SJSA1 (cell line): ENCODE measurements around the gene ATG7. TPM values are rescaled to one million over a fixed set of nuclear protein-coding genes. Genes with fewer than 3 reads are reported as not detected.

Source experiments
- DNase-seq, 2 experiments: peaks; one replicate each; pipeline ENCODE4 v3.0.0-alpha.2; 2015 to 2020; ENCODE audit warnings: low spot score in 2 of 2, low read depth in 1 of 2
- H3K27ac ChIP-seq: fragments of 250-450 bp; sonication (Bioruptor Pico); 2 replicates; pipeline ENCODE4 v1.5.1; 2020; ENCODE audit warnings: mild to moderate bottlenecking, moderate library complexity
- H3K27me3 ChIP-seq: fragments of 250-450 bp; sonication (Bioruptor Pico); replicated peaks from 2 replicates; pipeline ENCODE4 v1.5.1; 2020; ENCODE audit warnings: mild to moderate bottlenecking, moderate library complexity
- H3K36me3 ChIP-seq: fragments of 250-450 bp; sonication (Bioruptor Pico); 2 replicates; pipeline ENCODE4 v1.5.1; 2020; ENCODE audit warnings: mild to moderate bottlenecking
- H3K4me1 ChIP-seq: fragments of 250-450 bp; sonication (Bioruptor Pico); replicated peaks from 2 replicates; pipeline ENCODE4 v1.6.1; 2021; ENCODE audit warnings: mild to moderate bottlenecking
- H3K4me3 ChIP-seq: fragments of 250-450 bp; sonication (Bioruptor Pico); 2 replicates; pipeline ENCODE4 v1.5.1; 2020; ENCODE audit warnings: mild to moderate bottlenecking
- H3K9me3 ChIP-seq: fragments of 250-450 bp; sonication (Bioruptor Pico); replicated peaks from 2 replicates; pipeline ENCODE4 v1.5.1; 2020; ENCODE audit warnings: mild to moderate bottlenecking
- total RNA-seq: library from RNA; depleted of rRNA; stranded (reverse); fragments of >200 nt; shearing (Covaris generic); gene quantifications from 2 replicates; pipeline ENCODE4 v1.2.3, GENCODE V29; 2014; rRNA removed

ATG7 gene
- total RNA-seq, 1 experiment from 2014 or later = 45.2 TPM

GRCh38 chr3:11602239-11602840 is 330.1 kb downstream of the ATG7 start:
- Histone ChIP-seq H3K4me3 (no peak overlapping the region), H3K4me1 (peaks cover 53% of the 10 kb centered on the region), H3K9me3 (no peaks in the 10 kb centered on the region), H3K36me3 (peaks cover 27% of the 10 kb centered on the region), H3K27ac (peak overlapping the region; percentile 86), H3K27me3 (no peaks in the 10 kb centered on the region)
- no peak for DNase-seq

- H3K36me3 ChIP-seq = peaks cover 27% of the 10 kb centered on the region
- H3K27me3 ChIP-seq = no peaks in the 10 kb centered on the region
- H3K27ac ChIP-seq = peak overlapping the region; percentile 86
- no peak overlapping the region for H3K4me3 ChIP-seq
- peaks cover 60% of the 10 kb centered on the region for H3K4me1 ChIP-seq
- no peak for DNase-seq
- H3K9me3 ChIP-seq = no peaks in the 10 kb centered on the region
Observed at GRCh38 chr3:11602886-11603527, 330.8 kb downstream of the ATG7 start.

- H3K4me3 ChIP-seq = no peak overlapping the region
Observed at GRCh38 chr3:11603628-11604027, 331.4 kb downstream of the ATG7 start.

GRCh38 chr3:11604139-11604892 is 332.1 kb downstream of the ATG7 start:
- H3K27me3 ChIP-seq = no peaks in the 10 kb centered on the region
- peak in 1 of 2 experiments; percentile 18 for DNase-seq
- H3K9me3 ChIP-seq = no peaks in the 10 kb centered on the region
- peaks cover 73% of the 10 kb centered on the region for H3K4me1 ChIP-seq
- peak overlapping the region; percentile 86 for H3K27ac ChIP-seq
- no peak overlapping the region for H3K4me3 ChIP-seq
- H3K36me3 ChIP-seq = peaks cover 27% of the 10 kb centered on the region

More at GRCh38 chr3:11603628-11604027, 331.4 kb downstream of the ATG7 start:
- peak overlapping the region; percentile 86 for H3K27ac ChIP-seq
- no peaks in the 10 kb centered on the region for H3K9me3 ChIP-seq
- H3K27me3 ChIP-seq = no peaks in the 10 kb centered on the region
- H3K36me3 ChIP-seq = peaks cover 27% of the 10 kb centered on the region
- peaks cover 66% of the 10 kb centered on the region for H3K4me1 ChIP-seq
- peak in 1 of 2 experiments; percentile 31 for DNase-seq

- Histone ChIP-seq H3K27me3 (no peaks in the 10 kb centered on the region), H3K4me1 (peaks cover 76% of the 10 kb centered on the region), H3K9me3 (no peaks in the 10 kb centered on the region), H3K27ac (no peak overlapping the region), H3K4me3 (no peak overlapping the region), H3K36me3 (peaks cover 23% of the 10 kb centered on the region)
- no peak for DNase-seq
Observed at GRCh38 chr3:11605398-11605797, 333.2 kb downstream of the ATG7 start.

GRCh38 chr3:11606090-11606784 is 334.0 kb downstream of the ATG7 start:
- Histone ChIP-seq H3K27ac (no peak overlapping the region), H3K4me1 (peaks cover 78% of the 10 kb centered on the region), H3K27me3 (no peaks in the 10 kb centered on the region), H3K4me3 (no peak overlapping the region), H3K36me3 (peaks cover 20% of the 10 kb centered on the region), H3K9me3 (no peaks in the 10 kb centered on the region)
- no peak for DNase-seq

- H3K4me3 ChIP-seq = no peak overlapping the region
Observed at GRCh38 chr3:11606865-11607440, 334.8 kb downstream of the ATG7 start.

More at GRCh38 chr3:11606865-11607440, 334.8 kb downstream of the ATG7 start:
- peaks cover 76% of the 10 kb centered on the region for H3K4me1 ChIP-seq
- no peaks in the 10 kb centered on the region for H3K27me3 ChIP-seq
- peaks cover 15% of the 10 kb centered on the region; the same call in 1 of the 2 replicates for H3K36me3 ChIP-seq
- H3K27ac ChIP-seq = no peak overlapping the region
- no peak for DNase-seq
- H3K9me3 ChIP-seq = no peaks in the 10 kb centered on the region

Other genes starting within 250 kb of the ATG7 start
- gene HRH1, start 117.9 kb upstream of the ATG7 start, total RNA-seq = 15.9 and 21.9 TPM in 2 replicates